GM21723 (cell line): Measurements from ENCODE around the gene MNAT1.
A peak's percentile ranks its signal among the peaks of the same experiment; 100 is the strongest.
"Not testable (repeated sequence)": the region's sequence is repeated elsewhere in the genome, so short reads cannot be mapped to it uniquely, and the experiment has no call there.

Experiments used
- ATAC-seq: cut with Tn5 transposase; IDR thresholded peaks from one replicate; pipeline ENCODE4 v1.9.1; 2021; ENCODE audit warnings: mild to moderate bottlenecking, moderate library complexity; ENCODE audit not compliant: unreplicated experiment

MNAT1 gene

GRCh38 chr14:60734465-60735242 lies at the start of gene MNAT1:
Gene MNAT1, plus strand, starts transcription at chr14:60734761. Its CDS starts 102 bp downstream, at chr14:60734863.
- peak; percentile 91 for ATAC-seq

- ATAC-seq, result no peak
These were observed 47.7 kb upstream of the MNAT1 start for GRCh38 chr14:60686865-60687264.

GRCh38 chr14:60691383-60692113 lies 43.0 kb upstream of the MNAT1 start:
- ATAC-seq, result no peak

- no peak for ATAC-seq
These were observed 39.2 kb upstream of the MNAT1 start for GRCh38 chr14:60695327-60695726.

- ATAC-seq, result no peak
These were observed 34.0 kb upstream of the MNAT1 start for GRCh38 chr14:60700598-60700997.

GRCh38 chr14:60705100-60705499 lies 29.5 kb upstream of the MNAT1 start:
- ATAC-seq, result no peak

GRCh38 chr14:60707858-60708257 lies 26.7 kb upstream of the MNAT1 start:
- ATAC-seq, result no peak

- ATAC-seq, result no peak
These were observed 24.1 kb upstream of the MNAT1 start for GRCh38 chr14:60710494-60710893.

- no peak for ATAC-seq
These were observed 21.0 kb upstream of the MNAT1 start for GRCh38 chr14:60713513-60713912.

GRCh38 chr14:60720391-60720790 lies 14.2 kb upstream of the MNAT1 start:
- ATAC-seq, result no peak

GRCh38 chr14:60720962-60721325 lies 13.6 kb upstream of the MNAT1 start:
- no peak for ATAC-seq

- ATAC-seq, result no peak
These were observed 13.0 kb upstream of the MNAT1 start for GRCh38 chr14:60721326-60722106.

GRCh38 chr14:60722107-60722356 lies 12.5 kb upstream of the MNAT1 start:
- ATAC-seq, result no peak

GRCh38 chr14:60722357-60723115 lies 12.0 kb upstream of the MNAT1 start:
- peak; percentile 39 for ATAC-seq

- peak; percentile 39 for ATAC-seq
These were observed 11.2 kb upstream of the MNAT1 start for GRCh38 chr14:60723116-60723906.

GRCh38 chr14:60723907-60724618 lies 10.5 kb upstream of the MNAT1 start, which contains the start of gene SIX4:
Gene SIX4, minus strand, starts transcription at chr14:60724351. Its CDS starts 277 bp downstream, at chr14:60724074.
- ATAC-seq, result peak; percentile 43

- ATAC-seq, result not testable (repeated sequence)
These were observed 3.3 kb upstream of the MNAT1 start for GRCh38 chr14:60731291-60731690.

- ATAC-seq, result no peak
These were observed 1.6 kb upstream of the MNAT1 start for GRCh38 chr14:60732840-60733483.

- no peak for ATAC-seq
These were observed 855 bp downstream of the MNAT1 start for GRCh38 chr14:60735416-60735815.
